DND-41 (cell line): Measurements from ENCODE around the gene THRB.

Source experiments
- EZH2 ChIP-seq: IDR thresholded peaks from 3 replicates; pipeline ENCODE4 v1.6.1; 2012; ENCODE audit warnings: borderline replicate concordance, low read depth, mild to moderate bottlenecking, moderate library complexity, low read length, inconsistent platforms; ENCODE audit not compliant: severe bottlenecking
- TF ChIP-seq, protein P1 (sequence below): IDR thresholded peaks from 2 replicates; pipeline ENCODE4 v1.5.1; 2012; ENCODE audit warnings: borderline replicate concordance, low read length, moderate library complexity, mild to moderate bottlenecking; ENCODE audit not compliant: poor library complexity, severe bottlenecking; ENCODE audit errors: extremely low read depth

DNA sequence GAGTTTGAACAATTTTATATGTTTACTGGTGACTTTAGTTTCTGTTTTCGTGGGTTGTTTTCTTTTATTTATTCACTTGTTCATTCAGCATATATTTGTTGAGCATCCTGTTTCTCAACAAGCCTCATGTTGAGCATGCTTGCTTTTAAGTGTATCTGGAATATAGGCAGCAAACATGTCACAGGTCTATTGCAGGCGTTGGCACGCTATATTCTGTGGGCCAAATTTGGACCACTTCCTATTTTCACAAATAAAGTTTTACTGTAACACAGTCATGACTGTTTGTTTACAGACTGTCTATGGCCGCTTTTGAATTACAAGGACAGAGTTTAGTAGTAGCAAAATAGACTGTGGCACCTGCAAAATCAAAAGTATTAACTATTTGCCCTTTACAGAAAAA, 89.6 kb downstream of the THRB start:
- TF ChIP-seq, protein P1, sequence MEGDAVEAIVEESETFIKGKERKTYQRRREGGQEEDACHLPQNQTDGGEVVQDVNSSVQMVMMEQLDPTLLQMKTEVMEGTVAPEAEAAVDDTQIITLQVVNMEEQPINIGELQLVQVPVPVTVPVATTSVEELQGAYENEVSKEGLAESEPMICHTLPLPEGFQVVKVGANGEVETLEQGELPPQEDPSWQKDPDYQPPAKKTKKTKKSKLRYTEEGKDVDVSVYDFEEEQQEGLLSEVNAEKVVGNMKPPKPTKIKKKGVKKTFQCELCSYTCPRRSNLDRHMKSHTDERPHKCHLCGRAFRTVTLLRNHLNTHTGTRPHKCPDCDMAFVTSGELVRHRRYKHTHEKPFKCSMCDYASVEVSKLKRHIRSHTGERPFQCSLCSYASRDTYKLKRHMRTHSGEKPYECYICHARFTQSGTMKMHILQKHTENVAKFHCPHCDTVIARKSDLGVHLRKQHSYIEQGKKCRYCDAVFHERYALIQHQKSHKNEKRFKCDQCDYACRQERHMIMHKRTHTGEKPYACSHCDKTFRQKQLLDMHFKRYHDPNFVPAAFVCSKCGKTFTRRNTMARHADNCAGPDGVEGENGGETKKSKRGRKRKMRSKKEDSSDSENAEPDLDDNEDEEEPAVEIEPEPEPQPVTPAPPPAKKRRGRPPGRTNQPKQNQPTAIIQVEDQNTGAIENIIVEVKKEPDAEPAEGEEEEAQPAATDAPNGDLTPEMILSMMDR = no peak
- TF ChIP-seq EZH2 = no peak
